Small intestine (tissue), 7 donors: Measurements from ENCODE around the gene MALT1. TPM values are rescaled to one million over a fixed set of nuclear protein-coding genes. Genes with fewer than 3 reads are reported as not detected.
"Not testable (repeated sequence)": the region's sequence is repeated elsewhere in the genome, so short reads cannot be mapped to it uniquely, and the experiment has no call there.

Source experiments
- DNase-seq, 2 donors: peaks; one replicate each; pipeline versions ENCODE4 v3.0.0 to v3.0.0-alpha.2; 2013
- FAIRE-seq: peaks from 2 replicates; lab custom pipeline; 2012; peaks lifted over from hg19 to GRCh38; lab: Jason Lieb, UNC
- H3K27ac ChIP-seq, 3 donors: one replicate each; pipeline ENCODE4 v1.5.1; 2013; ENCODE audit warnings: low read length in 2 of 3, mild to moderate bottlenecking in 2 of 3, control low read depth in 1 of 3, inconsistent platforms in 1 of 3, low read depth in 1 of 3, moderate library complexity in 1 of 3
- H3K27me3 ChIP-seq, 3 donors: one replicate each; pipeline ENCODE4 v1.6.1; 2013; ENCODE audit warnings: low read length in 3 of 3, inconsistent platforms in 1 of 3; ENCODE audit not compliant: control insufficient read depth in 3 of 3, insufficient read depth in 3 of 3
- H3K36me3 ChIP-seq, 3 donors: one replicate each; pipeline ENCODE4 v1.6.1; 2013; ENCODE audit warnings: low read length in 3 of 3, inconsistent platforms in 1 of 3, low read depth in 1 of 3, mild to moderate bottlenecking in 1 of 3, moderate library complexity in 1 of 3; ENCODE audit not compliant: control insufficient read depth in 3 of 3, insufficient read depth in 2 of 3
- H3K4me1 ChIP-seq, 3 donors: one replicate each; pipeline ENCODE4 v1.6.1; 2013; ENCODE audit warnings: low read length in 2 of 3, inconsistent platforms in 1 of 3, low read depth in 1 of 3, mild to moderate bottlenecking in 1 of 3, moderate library complexity in 1 of 3; ENCODE audit not compliant: control insufficient read depth in 3 of 3, insufficient read depth in 2 of 3
- H3K4me3 ChIP-seq, 3 donors: one replicate each; pipeline ENCODE4 v1.5.1; 2013; ENCODE audit warnings: low read length in 3 of 3, control low read depth in 1 of 3, inconsistent platforms in 1 of 3, low read depth in 1 of 3, mild to moderate bottlenecking in 1 of 3, moderate library complexity in 1 of 3
- H3K9me3 ChIP-seq, 2 donors: one replicate each; pipeline ENCODE4 v1.6.1; 2013; ENCODE audit warnings: low read depth in 1 of 2, low read length in 1 of 2; ENCODE audit not compliant: control insufficient read depth in 2 of 2, insufficient read depth in 1 of 2
- WGBS, 3 donors: extraction: QIAGEN DNeasy Blood & Tissue Kit; methylation state at CpG; one replicate each; pipeline ENCODE4 v1.1.7; 2013; 5-methylcytosine and 5-hydroxymethylcytosine counted together
- polyA plus RNA-seq, 4 donors: library from polyadenylated mRNA; stranded (reverse) in 3 of 4; unstranded in 1 of 4; fragments of 200-250 nt in 3 of 4; fragments of 120-200 nt in 1 of 4; gene quantifications; one replicate each; pipeline versions ENCODE4 v1.2.1 to v1.2.3, GENCODE V29; 2013
- donor health status: healthy with polysubstance abuse.
- donor health status: control.
- donor health status: control.
- donor health status: Bipolar disorder and iron deficiency.
- donor health status: healthy.

MALT1 gene
- polyA plus RNA-seq, 4 donors: 4.9 to 27.6 (median 6.3) TPM

GRCh38 chr18:58768293-58768974, 97.2 kb downstream of the MALT1 start:
- 10 to 11% (median 11%) methylated on average over 32 to 40 of the region's 40 CpGs for WGBS, 3 donors
- DNase-seq (peak; percentile 68 to 90), FAIRE-seq (no peak)
- no peaks in the 10 kb centered on the region for H3K36me3 ChIP-seq
- no peaks in the 10 kb centered on the region for H3K9me3 ChIP-seq
- H3K4me3 ChIP-seq: peak overlapping the region in 1 of 3 donors; percentile 21
- H3K27me3 ChIP-seq: peaks cover 0 to 3% (median 0%) of the 10 kb centered on the region in 3 donors
- peaks cover 0 to 21% (median 0%) of the 10 kb centered on the region in 3 donors for H3K4me1 ChIP-seq
- H3K27ac ChIP-seq: no peak overlapping the region

- Histone ChIP-seq H3K4me3 (no peak overlapping the region), H3K4me1 (peaks cover 0 to 21% (median 0%) of the 10 kb centered on the region in 3 donors), H3K27me3 (peaks cover 0 to 3% (median 0%) of the 10 kb centered on the region in 3 donors), H3K36me3 (no peaks in the 10 kb centered on the region), H3K27ac (no peak overlapping the region), H3K9me3 (no peaks in the 10 kb centered on the region)
- 88 to 90% (median 88%) methylated on average over 8 of the region's 8 CpGs for WGBS, 3 donors
- no peak for FAIRE-seq
- DNase-seq: no peak
Observed at GRCh38 chr18:58769321-58769720, 98.1 kb downstream of the MALT1 start.

- peaks cover 0 to 3% (median 0%) of the 10 kb centered on the region in 3 donors for H3K27me3 ChIP-seq
- FAIRE-seq (no peak), DNase-seq (peak; percentile 19 to 27)
- H3K4me1 ChIP-seq: peaks cover 0 to 21% (median 0%) of the 10 kb centered on the region in 3 donors
- H3K27ac ChIP-seq: no peak overlapping the region
- H3K9me3 ChIP-seq: no peaks in the 10 kb centered on the region
- H3K4me3 ChIP-seq: no peak overlapping the region
- WGBS, 3 donors: 8 to 31% (median 14%) methylated on average over 1 of the region's 1 CpG
- H3K36me3 ChIP-seq: no peaks in the 10 kb centered on the region
Observed at GRCh38 chr18:58770601-58771000, 99.3 kb downstream of the MALT1 start.

- WGBS, 3 donors: 66 to 71% (median 68%) methylated on average over 4 of the region's 4 CpGs
- peaks cover 0 to 21% (median 0%) of the 10 kb centered on the region in 3 donors for H3K4me1 ChIP-seq
- H3K27me3 ChIP-seq: peaks cover 0 to 3% (median 0%) of the 10 kb centered on the region in 3 donors
- H3K9me3 ChIP-seq: no peaks in the 10 kb centered on the region
- H3K36me3 ChIP-seq: no peaks in the 10 kb centered on the region
- H3K27ac ChIP-seq: no peak overlapping the region
- DNase-seq: no peak
- no peak for FAIRE-seq
- H3K4me3 ChIP-seq: no peak overlapping the region
Observed at GRCh38 chr18:58772161-58772560, 100.9 kb downstream of the MALT1 start.

- FAIRE-seq: no peak
- no peaks in the 10 kb centered on the region for H3K36me3 ChIP-seq
- WGBS, 3 donors: 89 to 99% (median 96%) methylated on average over 3 of the region's 3 CpGs
Observed at GRCh38 chr18:58776084-58776483, 104.8 kb downstream of the MALT1 start.

GRCh38 chr18:58776541-58776940, 105.3 kb downstream of the MALT1 start:
- WGBS, 3 donors: 73 to 75% (median 75%) methylated on average over 4 of the region's 4 CpGs
- DNase-seq, H3K9me3 ChIP-seq, H3K27ac ChIP-seq, H3K4me1 ChIP-seq, H3K36me3 ChIP-seq, H3K27me3 ChIP-seq, H3K4me3 ChIP-seq, FAIRE-seq: not testable (repeated sequence)

More at GRCh38 chr18:58776084-58776483, 104.8 kb downstream of the MALT1 start:
- H3K9me3 ChIP-seq: no peaks in the 10 kb centered on the region
- no peak overlapping the region for H3K4me3 ChIP-seq
- H3K27me3 ChIP-seq: no peaks in the 10 kb centered on the region
- H3K4me1 ChIP-seq: peaks cover 0 to 5% (median 0%) of the 10 kb centered on the region in 3 donors
- H3K27ac ChIP-seq: no peak overlapping the region
- DNase-seq: no peak

GRCh38 chr18:58777471-58777870, 106.2 kb downstream of the MALT1 start:
- Histone ChIP-seq H3K27me3 (no peaks in the 10 kb centered on the region), H3K4me3 (no peak overlapping the region), H3K4me1 (peaks cover 0 to 5% (median 0%) of the 10 kb centered on the region in 3 donors), H3K9me3 (no peaks in the 10 kb centered on the region), H3K36me3 (no peaks in the 10 kb centered on the region), H3K27ac (no peak overlapping the region)
- FAIRE-seq (no peak), DNase-seq (no peak)
- WGBS, 3 donors: 63 to 79% (median 76%) methylated on average over 4 of the region's 4 CpGs

GRCh38 chr18:58779529-58779928, 108.3 kb downstream of the MALT1 start:
- no peak overlapping the region for H3K4me3 ChIP-seq

More at GRCh38 chr18:58779529-58779928, 108.3 kb downstream of the MALT1 start:
- DNase-seq: peak; percentile 30 to 60
- Histone ChIP-seq H3K27ac (no peak overlapping the region), H3K4me1 (peaks cover 0 to 7% (median 0%) of the 10 kb centered on the region in 3 donors), H3K36me3 (no peaks in the 10 kb centered on the region), H3K9me3 (no peaks in the 10 kb centered on the region), H3K27me3 (no peaks in the 10 kb centered on the region)
- no peak for FAIRE-seq
- 19 to 63% (median 39%) methylated on average over 6 of the region's 6 CpGs for WGBS, 3 donors
